ENCODE data around the gene HNRNPDL. TPM values are rescaled to one million over a fixed set of nuclear protein-coding genes. Genes with fewer than 3 reads are reported as not detected.

The HNRNPDL gene
- polyA plus RNA-seq, 3 donors, result 89.8 to 294 (median 112) TPM

DNA sequence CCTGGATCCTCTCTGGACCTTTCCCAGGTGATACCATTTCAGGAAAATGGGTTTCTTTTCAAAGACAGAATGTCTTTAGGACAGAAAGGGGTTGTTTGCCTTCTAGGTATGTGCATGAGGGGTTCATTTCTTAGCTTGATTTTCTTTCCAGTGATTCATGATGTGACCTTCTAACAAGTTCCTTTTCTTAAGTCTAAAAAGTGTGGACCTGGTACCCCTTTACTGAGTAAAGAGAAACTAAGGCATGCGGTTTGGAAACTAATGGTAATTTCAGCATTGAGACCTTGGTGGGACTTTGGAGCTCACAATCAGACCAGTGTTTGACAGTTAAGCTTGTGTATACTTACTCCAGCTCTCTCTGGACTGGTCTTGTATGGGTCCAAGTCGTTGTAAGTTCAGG is 8.8 kb upstream of the HNRNPDL start:
- WGBS (ENCODE audit: insufficient coverage), result 83% methylated on average over 1 of the region's 2 CpGs
- TF ChIP-seq, protein P1, sequence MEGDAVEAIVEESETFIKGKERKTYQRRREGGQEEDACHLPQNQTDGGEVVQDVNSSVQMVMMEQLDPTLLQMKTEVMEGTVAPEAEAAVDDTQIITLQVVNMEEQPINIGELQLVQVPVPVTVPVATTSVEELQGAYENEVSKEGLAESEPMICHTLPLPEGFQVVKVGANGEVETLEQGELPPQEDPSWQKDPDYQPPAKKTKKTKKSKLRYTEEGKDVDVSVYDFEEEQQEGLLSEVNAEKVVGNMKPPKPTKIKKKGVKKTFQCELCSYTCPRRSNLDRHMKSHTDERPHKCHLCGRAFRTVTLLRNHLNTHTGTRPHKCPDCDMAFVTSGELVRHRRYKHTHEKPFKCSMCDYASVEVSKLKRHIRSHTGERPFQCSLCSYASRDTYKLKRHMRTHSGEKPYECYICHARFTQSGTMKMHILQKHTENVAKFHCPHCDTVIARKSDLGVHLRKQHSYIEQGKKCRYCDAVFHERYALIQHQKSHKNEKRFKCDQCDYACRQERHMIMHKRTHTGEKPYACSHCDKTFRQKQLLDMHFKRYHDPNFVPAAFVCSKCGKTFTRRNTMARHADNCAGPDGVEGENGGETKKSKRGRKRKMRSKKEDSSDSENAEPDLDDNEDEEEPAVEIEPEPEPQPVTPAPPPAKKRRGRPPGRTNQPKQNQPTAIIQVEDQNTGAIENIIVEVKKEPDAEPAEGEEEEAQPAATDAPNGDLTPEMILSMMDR (IDR thresholded peaks at IDR 0.05), result no peak
- Histone ChIP-seq H3K36me3 (replicated peaks in 1 of 2; ENCODE audit: control insufficient read depth in 1 of 2, insufficient read depth in 2 of 2, low read length in 2 of 2) (peaks cover 0 to 4% of the 10 kb centered on the region in 2 donors), H3K9me3 (replicated peaks in 1 of 2; ENCODE audit: control insufficient read depth in 1 of 2, insufficient read depth in 1 of 2, low read length in 2 of 2) (no peaks in the 10 kb centered on the region), H3K27ac (ENCODE audit: low read depth in 1 of 2, low read length in 2 of 2) (no peak overlapping the region), H3K4me3 (replicated peaks in 1 of 3; ENCODE audit: low read depth in 2 of 3, low read length in 3 of 3) (no peak overlapping the region), H3K27me3 (ENCODE audit: control insufficient read depth in 2 of 2, insufficient read depth in 2 of 2, low read length in 2 of 2) (no peaks in the 10 kb centered on the region), H3K9ac (ENCODE audit: insufficient read depth, low read length, poor library complexity, severe bottlenecking) (no peak overlapping the region), H3K4me1 (ENCODE audit: control insufficient read depth in 1 of 2, insufficient read depth in 2 of 2, low read length in 2 of 2) (no peaks in the 10 kb centered on the region), H3K4me2 (replicated peaks; ENCODE audit: extremely low read depth, low read length, poor library complexity, severe bottlenecking) (no peak overlapping the region), H3K79me2 (ENCODE audit: insufficient read depth, low read length) (peaks cover 98% of the 10 kb centered on the region), H4K20me1 (ENCODE audit: insufficient read depth, low read length) (peaks cover 33% of the 10 kb centered on the region), H2AFZ (ENCODE audit: insufficient read depth, low read depth, low read length, poor library complexity, severe bottlenecking) (no peak overlapping the region)
- intact Hi-C loops (cut with micrococcal nuclease), result loop anchor here (10.0 kb wide), 2 partner anchors 154 to 466 kb away; partner anchors contain the start of gene THAP9 (in 1 of the 2)
- Mint-ChIP-seq H3K27me3 (ENCODE audit: low read depth in 3 of 3) (peaks cover 0 to 1% (median 0%) of the 10 kb centered on the region in 3 donors), H3K4me1 (peaks cover 13% of the 10 kb centered on the region), H3K27ac (no peak overlapping the region), H3K9me3 (peaks cover 0 to 1% (median 0%) of the 10 kb centered on the region in 7 donors), H3K36me3 (peaks cover 11 to 33% of the 10 kb centered on the region in 2 donors), H3K4me3 (no peak overlapping the region)
- DNase-seq, result no peak

DNA sequence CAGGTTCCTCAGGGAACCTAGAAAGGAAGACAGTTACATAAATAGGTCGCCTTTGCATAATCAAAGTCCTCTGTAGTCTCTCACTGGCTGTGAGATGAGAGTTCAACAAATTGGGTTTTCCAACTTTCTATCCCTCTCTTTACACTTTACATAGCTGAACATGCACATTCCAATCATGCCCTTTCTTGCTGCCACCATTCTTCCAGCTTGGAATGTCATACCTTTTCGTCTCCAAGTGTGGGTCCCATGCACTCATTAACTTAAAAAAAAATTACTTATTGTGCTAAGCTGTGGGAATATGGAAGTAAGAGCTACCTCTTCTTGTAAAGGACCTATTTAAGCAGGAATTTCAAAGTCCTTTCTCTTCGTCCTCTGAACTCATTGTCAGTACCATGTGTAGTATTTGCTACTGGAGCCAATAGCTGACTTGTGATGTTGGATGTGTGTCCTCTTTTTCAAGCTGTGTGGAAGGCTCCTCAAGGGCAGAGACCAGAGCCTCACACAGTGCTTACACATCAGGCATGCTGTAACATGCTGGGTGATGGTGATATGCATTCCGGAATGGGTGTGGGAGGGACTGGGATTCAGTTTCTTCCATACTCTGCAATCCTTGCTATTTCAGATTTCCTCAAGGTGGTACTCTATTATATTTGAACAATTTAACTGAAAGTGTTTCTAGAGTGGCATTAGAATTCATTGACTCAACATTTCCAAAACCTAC is 7.2 kb upstream of the HNRNPDL start:
- H3K9me3 ChIP-seq (replicated peaks in 1 of 2; ENCODE audit: control insufficient read depth in 1 of 2, insufficient read depth in 1 of 2, low read length in 2 of 2), result no peaks in the 10 kb centered on the region
- H3K4me2 ChIP-seq (replicated peaks; ENCODE audit: extremely low read depth, low read length, poor library complexity, severe bottlenecking), result no peak overlapping the region
- DNase-seq, result no peak
- H3K4me3 Mint-ChIP-seq, result no peak overlapping the region
- H3K27me3 Mint-ChIP-seq (ENCODE audit: low read depth in 3 of 3), result peaks cover 0 to 1% (median 0%) of the 10 kb centered on the region in 3 donors
- H3K4me1 ChIP-seq (ENCODE audit: control insufficient read depth in 1 of 2, insufficient read depth in 2 of 2, low read length in 2 of 2), result no peaks in the 10 kb centered on the region
- no peaks in the 10 kb centered on the region for H3K27me3 ChIP-seq (ENCODE audit: control insufficient read depth in 2 of 2, insufficient read depth in 2 of 2, low read length in 2 of 2)
- no peak overlapping the region for H3K9ac ChIP-seq (ENCODE audit: insufficient read depth, low read length, poor library complexity, severe bottlenecking)
- H3K36me3 ChIP-seq (replicated peaks in 1 of 2; ENCODE audit: control insufficient read depth in 1 of 2, insufficient read depth in 2 of 2, low read length in 2 of 2), result peaks cover 0 to 4% of the 10 kb centered on the region in 2 donors
- H2AFZ ChIP-seq (ENCODE audit: insufficient read depth, low read depth, low read length, poor library complexity, severe bottlenecking), result no peak overlapping the region
- intact Hi-C loops (cut with micrococcal nuclease), result loop anchor here (10.0 kb wide), 2 partner anchors 153 to 467 kb away; partner anchors contain the start of gene THAP9 (in 1 of the 2)
- H3K9me3 Mint-ChIP-seq, result no peaks in the 10 kb centered on the region
- peaks cover 33% of the 10 kb centered on the region for H4K20me1 ChIP-seq (ENCODE audit: insufficient read depth, low read length)
- WGBS (ENCODE audit: insufficient coverage), result no CpG with 5 or more reads among the region's 4 CpGs
- H3K27ac Mint-ChIP-seq, result peak overlapping the region in 1 of 7 donors; percentile 73
- TF ChIP-seq, protein P1 (IDR thresholded peaks at IDR 0.05), result no peak
- H3K27ac ChIP-seq (ENCODE audit: low read depth in 1 of 2, low read length in 2 of 2), result no peak overlapping the region
- H3K79me2 ChIP-seq (ENCODE audit: insufficient read depth, low read length), result peaks cover 100% of the 10 kb centered on the region
- H3K4me3 ChIP-seq (replicated peaks in 1 of 3; ENCODE audit: low read depth in 2 of 3, low read length in 3 of 3), result no peak overlapping the region
- peaks cover 12 to 35% of the 10 kb centered on the region in 2 donors for H3K36me3 Mint-ChIP-seq
- peaks cover 23% of the 10 kb centered on the region for H3K4me1 Mint-ChIP-seq
